ENCODE results near the gene IL1R2.

DNA sequence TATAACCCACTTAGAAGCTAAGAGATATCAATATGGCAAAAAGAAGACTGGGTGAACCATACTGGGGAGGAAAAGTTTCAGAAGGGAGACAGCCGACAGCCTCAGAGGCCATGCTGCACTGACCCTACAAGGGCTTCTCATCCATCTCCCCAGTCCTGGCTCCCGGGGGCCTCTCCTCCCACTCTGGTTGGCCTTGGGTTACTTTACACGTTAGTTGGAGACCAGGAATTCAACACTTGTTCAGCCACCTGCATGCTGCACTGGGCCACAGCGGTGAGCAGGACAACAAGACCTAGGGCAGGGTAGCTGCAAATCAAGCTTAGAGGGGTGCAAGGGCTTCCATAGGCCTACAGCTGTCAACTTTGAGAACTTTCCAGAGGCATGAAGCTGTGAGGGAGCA lies 28.6 kb upstream of the IL1R2 start:
- TF ChIP-seq, protein P1, sequence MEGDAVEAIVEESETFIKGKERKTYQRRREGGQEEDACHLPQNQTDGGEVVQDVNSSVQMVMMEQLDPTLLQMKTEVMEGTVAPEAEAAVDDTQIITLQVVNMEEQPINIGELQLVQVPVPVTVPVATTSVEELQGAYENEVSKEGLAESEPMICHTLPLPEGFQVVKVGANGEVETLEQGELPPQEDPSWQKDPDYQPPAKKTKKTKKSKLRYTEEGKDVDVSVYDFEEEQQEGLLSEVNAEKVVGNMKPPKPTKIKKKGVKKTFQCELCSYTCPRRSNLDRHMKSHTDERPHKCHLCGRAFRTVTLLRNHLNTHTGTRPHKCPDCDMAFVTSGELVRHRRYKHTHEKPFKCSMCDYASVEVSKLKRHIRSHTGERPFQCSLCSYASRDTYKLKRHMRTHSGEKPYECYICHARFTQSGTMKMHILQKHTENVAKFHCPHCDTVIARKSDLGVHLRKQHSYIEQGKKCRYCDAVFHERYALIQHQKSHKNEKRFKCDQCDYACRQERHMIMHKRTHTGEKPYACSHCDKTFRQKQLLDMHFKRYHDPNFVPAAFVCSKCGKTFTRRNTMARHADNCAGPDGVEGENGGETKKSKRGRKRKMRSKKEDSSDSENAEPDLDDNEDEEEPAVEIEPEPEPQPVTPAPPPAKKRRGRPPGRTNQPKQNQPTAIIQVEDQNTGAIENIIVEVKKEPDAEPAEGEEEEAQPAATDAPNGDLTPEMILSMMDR (IDR thresholded peaks at IDR 0.05) = no peak
- TF ChIP-seq POLR2A (IDR thresholded peaks at IDR 0.05) = no peak
